Gastrocnemius medialis (tissue), 4 donors: ENCODE data around the gene NKX2-1. TPM values are rescaled to one million over a fixed set of nuclear protein-coding genes. Genes with fewer than 3 reads are reported as not detected.

Experiments
- ATAC-seq, 2 donors: fragments of 150-250 bp; one replicate each; pipeline ENCODE4 v1.9.1; 2016
- DNase-seq, 2 donors: peaks; one replicate each; pipeline ENCODE4 v3.0.0-alpha.2; 2019
- H3K27ac ChIP-seq, 4 donors: fragments of 200-600 bp; sonication (generic); 1 replicate in 1 of 4; 2 replicates in 3 of 4; pipeline ENCODE4 v1.5.1; 2016 to 2018; ENCODE audit warnings: mild to moderate bottlenecking in 2 of 4, moderate library complexity in 1 of 4
- H3K27me3 ChIP-seq, 3 donors: fragments of 200-600 bp; sonication (generic) in 2 of 3; 1 replicate in 1 of 3; 2 replicates in 2 of 3; pipeline versions ENCODE4 v1.5.1 to v1.6.0; 2016 to 2019; ENCODE audit warnings: mild to moderate bottlenecking in 1 of 3, moderate library complexity in 1 of 3
- H3K36me3 ChIP-seq, 2 donors: fragments of 200-600 bp; sonication (generic) in 1 of 2; one replicate each; pipeline ENCODE4 v1.5.1; 2017 to 2018
- H3K4me1 ChIP-seq, 2 donors: fragments of 200-600 bp; sonication (generic) in 1 of 2; one replicate each; pipeline ENCODE4 v1.5.1; 2016 to 2017; ENCODE audit warnings: mild to moderate bottlenecking in 2 of 2
- H3K4me3 ChIP-seq, 4 donors: fragments of 200-600 bp; sonication (generic) in 3 of 4; 1 replicate in 1 of 4; 2 replicates in 3 of 4; pipeline ENCODE4 v1.5.1; 2016 to 2019; ENCODE audit warnings: mild to moderate bottlenecking in 2 of 4
- H3K9me3 ChIP-seq, 3 donors: fragments of 200-600 bp; sonication (generic) in 2 of 3; 1 replicate in 1 of 3; 2 replicates in 2 of 3; pipeline ENCODE4 v1.5.1; 2016 to 2019
- POLR2A ChIP-seq, 2 donors: fragments of 450-650 bp; IDR thresholded peaks; one replicate each; pipeline ENCODE4 v1.6.1; 2017; ENCODE audit warnings: antibody characterized with exemption in 2 of 2, mild to moderate bottlenecking in 2 of 2, moderate library complexity in 2 of 2
- in situ Hi-C, 4 donors: fragments of 200-750 bp; cut with MboI; loops; one replicate each; pipeline versions ENCODE4 v1.15.0 to v1.8.0; 2017; ENCODE audit warnings: low sequenced_read_pairs in 4 of 4
- intact Hi-C: fragments of 100-400 bp; cut with DNase I; formaldehyde crosslinking; loops from one replicate; pipeline ENCODE4 v1.15.1; 2023; ENCODE audit warnings: low total_unique reads
- total RNA-seq, 4 donors: library from RNA; depleted of rRNA; stranded (reverse); fragments of >200 nt; gene quantifications; one replicate each; pipeline versions ENCODE4 v1.1.0 to v1.2.3, GENCODE V29; 2016
- TF ChIP-seq, protein P1 (sequence below), 5 experiments: fragments of 450-650 bp in 3 of 5; fragments of 200-600 bp in 2 of 5; sonication (generic) in 2 of 5; IDR thresholded peaks in 4 of 5; conservative IDR thresholded peaks in 1 of 5; 1 replicate in 4 of 5; 2 replicates in 1 of 5; pipeline ENCODE4 v1.5.1; 2016 to 2019; ENCODE audit warnings: antibody characterized with exemption in 5 of 5, mild to moderate bottlenecking in 3 of 5, moderate library complexity in 3 of 5

NKX2-1 gene
- total RNA-seq, 4 donors from 2014 or later: not detected

DNA sequence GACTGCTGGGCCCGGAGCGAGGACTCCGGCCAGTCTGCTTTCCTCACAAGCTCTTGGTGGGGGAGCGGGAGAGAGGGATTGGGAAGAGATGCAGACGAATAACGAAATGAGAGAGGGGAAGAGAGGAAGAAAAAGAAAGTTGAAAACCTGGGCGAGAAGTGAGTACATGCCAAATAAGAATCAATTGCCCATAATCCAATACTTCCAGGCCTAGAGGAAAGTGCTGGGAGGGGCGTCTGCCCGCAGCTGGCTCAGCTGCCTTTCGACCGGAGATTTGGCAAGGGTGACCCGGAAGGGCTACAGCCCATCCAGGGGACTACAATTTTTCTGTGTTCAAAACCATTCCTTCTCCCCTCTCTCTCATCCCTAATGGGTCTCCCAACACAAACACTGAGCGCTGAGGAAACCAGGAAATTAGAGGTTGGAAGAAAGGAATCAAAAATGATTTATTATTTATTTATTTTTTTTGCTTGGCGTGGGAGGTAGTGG lies 4.9 kb downstream of the NKX2-1 start:
- ATAC-seq (no peak), DNase-seq (no peak)
- Histone ChIP-seq H3K9me3 (no peaks in the 10 kb centered on the region), H3K36me3 (no peaks in the 10 kb centered on the region), H3K4me3 (no peak overlapping the region), H3K27ac (no peak overlapping the region), H3K27me3 (peaks cover 95 to 98% (median 96%) of the 10 kb centered on the region in 3 donors), H3K4me1 (peaks cover 3 to 15% of the 10 kb centered on the region in 2 donors)
- no peak for TF ChIP-seq POLR2A (IDR thresholded peaks at IDR 0.05)
- TF ChIP-seq, protein P1, sequence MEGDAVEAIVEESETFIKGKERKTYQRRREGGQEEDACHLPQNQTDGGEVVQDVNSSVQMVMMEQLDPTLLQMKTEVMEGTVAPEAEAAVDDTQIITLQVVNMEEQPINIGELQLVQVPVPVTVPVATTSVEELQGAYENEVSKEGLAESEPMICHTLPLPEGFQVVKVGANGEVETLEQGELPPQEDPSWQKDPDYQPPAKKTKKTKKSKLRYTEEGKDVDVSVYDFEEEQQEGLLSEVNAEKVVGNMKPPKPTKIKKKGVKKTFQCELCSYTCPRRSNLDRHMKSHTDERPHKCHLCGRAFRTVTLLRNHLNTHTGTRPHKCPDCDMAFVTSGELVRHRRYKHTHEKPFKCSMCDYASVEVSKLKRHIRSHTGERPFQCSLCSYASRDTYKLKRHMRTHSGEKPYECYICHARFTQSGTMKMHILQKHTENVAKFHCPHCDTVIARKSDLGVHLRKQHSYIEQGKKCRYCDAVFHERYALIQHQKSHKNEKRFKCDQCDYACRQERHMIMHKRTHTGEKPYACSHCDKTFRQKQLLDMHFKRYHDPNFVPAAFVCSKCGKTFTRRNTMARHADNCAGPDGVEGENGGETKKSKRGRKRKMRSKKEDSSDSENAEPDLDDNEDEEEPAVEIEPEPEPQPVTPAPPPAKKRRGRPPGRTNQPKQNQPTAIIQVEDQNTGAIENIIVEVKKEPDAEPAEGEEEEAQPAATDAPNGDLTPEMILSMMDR (IDR thresholded peaks at IDR 0.05 in 4 of 5, conservative IDR thresholded peaks at IDR 0.05 in 1 of 5): no peak
- intact Hi-C loops (loop anchor here (10.0 kb wide), 1 partner anchor 140 kb away; no protein-coding TSS in a partner anchor), in situ Hi-C loops (loop anchor here in 1 of 4 donors (25.0 kb wide), 1 partner anchor 1072 kb away; the partner anchor contains the start of genes FOXA1 and TTC6)

DNA sequence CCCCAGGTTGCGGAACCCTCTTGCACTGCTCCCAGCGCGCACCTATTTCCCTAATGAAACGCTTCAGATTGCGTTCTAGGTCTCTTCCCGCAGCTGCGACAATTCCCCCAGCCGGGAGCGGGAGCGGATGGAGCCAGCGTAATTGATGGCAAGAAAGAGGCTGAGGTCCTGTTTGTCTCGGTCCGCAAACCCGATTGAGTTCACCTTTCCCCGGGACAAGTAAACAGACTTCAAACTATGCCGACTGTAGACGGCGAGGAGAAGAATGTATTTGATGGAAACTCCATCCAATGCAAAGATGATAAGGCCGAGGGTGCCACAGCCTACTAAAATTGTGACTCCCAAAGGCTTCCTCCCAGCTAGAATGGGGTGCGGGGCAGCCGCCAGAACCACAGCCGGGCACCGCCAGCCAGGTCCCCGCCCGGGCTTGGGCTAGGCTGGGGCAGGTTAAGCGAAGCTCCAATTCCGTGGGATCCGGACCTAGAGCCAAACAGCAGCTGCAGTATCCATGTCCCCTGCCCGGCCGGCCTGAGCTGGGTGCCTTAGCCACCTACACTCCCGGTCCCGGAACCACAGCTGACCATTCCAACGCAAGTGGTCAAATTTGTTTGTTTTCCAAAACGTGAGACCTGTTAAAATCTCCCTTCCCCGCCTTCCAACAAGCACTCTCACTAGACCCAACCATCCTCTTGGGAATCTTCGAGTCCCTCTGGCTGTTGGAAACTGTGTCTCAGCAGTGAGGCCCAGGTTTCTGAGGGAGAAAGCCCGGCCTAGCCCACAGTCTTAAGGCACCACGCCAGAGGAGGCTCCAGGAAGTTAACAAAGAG lies 5.5 kb downstream of the NKX2-1 start:
- in situ Hi-C loops: loop anchor here in 1 of 4 donors (25.0 kb wide), 1 partner anchor 1073 kb away; the partner anchor contains the start of genes FOXA1 and TTC6
- DNase-seq: no peak
- H3K4me1 ChIP-seq: peaks cover under 1 to 9% of the 10 kb centered on the region in 2 donors
- peaks cover 95 to 98% (median 96%) of the 10 kb centered on the region in 3 donors for H3K27me3 ChIP-seq
- no peaks in the 10 kb centered on the region for H3K36me3 ChIP-seq
- intact Hi-C loops: loop anchor here (10.0 kb wide), 1 partner anchor 140 kb away; no protein-coding TSS in a partner anchor
- ATAC-seq: no peak
- H3K27ac ChIP-seq: no peak overlapping the region
- no peak overlapping the region for H3K4me3 ChIP-seq
- TF ChIP-seq, protein P1 (IDR thresholded peaks at IDR 0.05 in 4 of 5, conservative IDR thresholded peaks at IDR 0.05 in 1 of 5): no peak
- no peak for TF ChIP-seq POLR2A (IDR thresholded peaks at IDR 0.05)
- no peaks in the 10 kb centered on the region for H3K9me3 ChIP-seq

DNA sequence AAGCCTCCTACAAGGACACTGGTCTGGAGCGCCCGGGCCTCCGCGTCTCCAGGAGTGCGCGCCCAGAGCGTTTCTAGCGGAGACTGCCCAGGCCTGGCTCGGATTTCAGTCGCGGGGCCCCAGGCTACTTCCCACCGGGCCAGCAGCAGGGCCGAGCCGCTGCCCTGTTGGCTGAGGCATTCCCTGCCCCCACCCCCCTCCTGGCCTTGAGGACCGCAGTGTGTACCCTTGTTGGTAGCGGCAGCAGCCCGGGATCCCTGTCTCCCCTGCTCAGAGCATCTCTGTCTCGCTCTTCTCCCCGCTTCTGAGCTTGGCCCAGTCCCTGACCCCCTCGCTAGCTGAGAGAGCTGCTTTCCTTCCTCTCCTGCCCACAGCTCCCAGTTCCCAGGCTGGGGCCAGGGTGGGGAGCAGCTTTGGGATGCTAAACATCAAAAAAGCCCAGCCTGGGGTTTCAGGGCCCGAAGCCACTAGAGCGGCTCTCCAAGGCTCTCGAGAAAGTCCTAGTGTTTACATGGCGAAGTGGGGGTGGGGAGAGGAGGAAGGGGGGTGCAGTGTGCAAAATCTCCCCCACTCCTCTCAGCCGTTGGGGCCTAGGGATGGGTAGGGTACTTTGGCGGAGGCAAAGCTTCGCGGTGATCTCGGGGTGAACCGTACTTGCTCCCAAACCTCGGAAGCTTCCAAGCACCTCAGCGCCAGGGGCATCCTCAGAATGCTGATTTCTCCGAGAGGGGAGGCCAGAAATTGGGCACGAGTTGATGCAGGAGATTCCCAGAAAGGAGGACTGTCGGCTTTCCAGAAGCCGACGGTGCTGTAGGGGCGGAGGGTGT lies 6.4 kb downstream of the NKX2-1 start:
- in situ Hi-C loops: loop anchor here in 1 of 4 donors (25.0 kb wide), 1 partner anchor 1074 kb away; the partner anchor contains the start of genes FOXA1 and TTC6

DNA sequence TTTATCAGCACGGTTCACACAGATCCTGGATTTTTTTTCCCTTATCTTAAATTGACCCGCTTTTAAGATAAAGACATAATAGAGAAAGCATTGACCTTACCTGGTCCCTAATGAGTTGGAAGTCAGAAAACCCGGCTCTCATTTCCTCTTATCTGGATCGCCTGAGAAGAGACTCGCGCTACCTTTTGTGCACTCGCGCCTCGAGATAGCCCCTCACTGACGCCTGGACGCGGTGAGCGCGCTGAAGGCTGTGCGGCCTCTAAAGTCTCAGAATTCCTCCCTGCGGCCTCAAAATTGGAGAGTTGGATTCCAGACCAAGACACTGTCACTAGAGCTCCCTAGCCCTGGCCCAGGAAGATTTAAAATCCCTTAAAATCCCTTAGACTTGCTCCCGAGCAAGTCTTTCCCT lies 7.0 kb downstream of the NKX2-1 start:
- Histone ChIP-seq H3K27ac (no peak overlapping the region), H3K4me1 (no peaks in the 10 kb centered on the region), H3K27me3 (peaks cover 95 to 98% (median 97%) of the 10 kb centered on the region in 3 donors), H3K36me3 (no peaks in the 10 kb centered on the region), H3K9me3 (no peaks in the 10 kb centered on the region), H3K4me3 (peak overlapping the region in 1 of 4 donors; percentile 22)
- no peak for TF ChIP-seq POLR2A (IDR thresholded peaks at IDR 0.05)
- TF ChIP-seq, protein P1 (IDR thresholded peaks at IDR 0.05 in 4 of 5, conservative IDR thresholded peaks at IDR 0.05 in 1 of 5): no peak
- in situ Hi-C loops (loop anchor here in 1 of 4 donors (25.0 kb wide), 1 partner anchor 1074 kb away; the partner anchor contains the start of genes FOXA1 and TTC6), intact Hi-C loops (loop anchor here (10.0 kb wide), 1 partner anchor 142 kb away; no protein-coding TSS in a partner anchor)
- ATAC-seq (no peak), DNase-seq (no peak)

More for the DNA sequence above, 6.4 kb downstream of the NKX2-1 start:
- DNase-seq: no peak
- intact Hi-C loops: loop anchor here (10.0 kb wide), 1 partner anchor 141 kb away; no protein-coding TSS in a partner anchor
- H3K4me1 ChIP-seq: peaks cover 0 to under 1% of the 10 kb centered on the region in 2 donors
- H3K36me3 ChIP-seq: no peaks in the 10 kb centered on the region
- H3K27ac ChIP-seq: no peak overlapping the region
- H3K9me3 ChIP-seq: no peaks in the 10 kb centered on the region
- no peak for ATAC-seq
- H3K27me3 ChIP-seq: peaks cover 95 to 98% (median 98%) of the 10 kb centered on the region in 3 donors
- peak overlapping the region in 1 of 4 donors; percentile 22 for H3K4me3 ChIP-seq
- TF ChIP-seq, protein P1 (IDR thresholded peaks at IDR 0.05 in 4 of 5, conservative IDR thresholded peaks at IDR 0.05 in 1 of 5): no peak
- no peak for TF ChIP-seq POLR2A (IDR thresholded peaks at IDR 0.05)
